HUDEP-2 (cell line): ENCODE results near the gene RAB31.

Experiments used
- DNase-seq, 76 experiments: peaks; one replicate each; lab custom pipeline; 2025; ENCODE audit not compliant: unreplicated experiment in 76 of 76; lab: John Stamatoyannopoulos, UW

The RAB31 gene

DNA sequence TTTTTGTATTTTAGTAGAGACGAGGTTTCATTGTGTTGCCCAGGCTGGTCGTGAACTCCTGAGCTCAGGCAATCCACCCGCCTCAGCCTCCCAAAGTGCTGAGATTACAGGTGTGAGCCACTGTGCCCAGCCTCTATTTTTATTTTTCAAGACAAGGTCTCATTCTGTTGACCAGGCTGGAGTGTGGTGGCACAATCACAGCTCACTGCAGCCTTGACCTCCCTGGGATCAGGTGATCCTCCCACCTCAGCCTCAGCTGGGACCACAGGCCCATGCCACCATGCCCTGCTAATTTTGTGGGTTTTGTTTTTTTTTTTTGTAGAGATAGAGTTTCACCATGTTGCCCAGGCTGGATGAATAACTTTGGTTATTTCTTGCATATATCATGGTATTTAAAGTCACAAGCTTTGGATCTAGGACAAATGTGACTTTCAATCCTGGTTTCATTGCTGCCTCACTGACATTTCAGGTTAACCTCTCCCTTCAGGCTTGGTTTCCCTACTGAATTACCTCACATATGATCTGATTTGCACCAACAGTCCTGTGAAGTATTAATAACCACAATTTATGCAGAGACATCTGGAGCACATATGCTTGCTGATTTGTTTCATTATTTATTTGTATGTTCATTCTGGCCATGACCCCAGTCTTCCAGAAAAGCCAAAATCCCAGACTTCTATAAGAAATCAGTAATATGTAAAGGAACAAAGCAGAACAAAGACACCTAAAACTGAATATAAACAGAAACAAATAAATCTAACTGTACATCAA is 17.5 kb upstream of the RAB31 start:
- DNase-seq: no peak

DNA sequence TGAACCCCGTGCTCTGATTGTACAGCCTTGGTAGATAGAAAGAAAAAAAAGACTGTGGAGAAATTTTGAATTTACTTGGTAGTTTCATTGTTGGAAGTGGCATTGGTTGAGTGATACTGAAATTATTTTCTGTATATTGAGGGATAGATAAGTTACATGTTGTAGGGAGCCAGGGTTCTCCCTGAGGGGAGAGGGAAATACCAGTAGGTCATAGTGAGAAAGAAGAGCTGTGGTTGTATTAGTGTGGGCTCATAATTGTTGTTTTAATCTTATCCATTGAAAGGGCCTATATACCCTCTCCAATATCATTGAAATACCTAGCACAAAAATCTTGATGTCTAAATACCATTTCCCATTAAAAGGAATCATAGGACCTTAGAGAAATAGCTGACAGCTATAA is 16.9 kb upstream of the RAB31 start:
- no peak for DNase-seq

DNA sequence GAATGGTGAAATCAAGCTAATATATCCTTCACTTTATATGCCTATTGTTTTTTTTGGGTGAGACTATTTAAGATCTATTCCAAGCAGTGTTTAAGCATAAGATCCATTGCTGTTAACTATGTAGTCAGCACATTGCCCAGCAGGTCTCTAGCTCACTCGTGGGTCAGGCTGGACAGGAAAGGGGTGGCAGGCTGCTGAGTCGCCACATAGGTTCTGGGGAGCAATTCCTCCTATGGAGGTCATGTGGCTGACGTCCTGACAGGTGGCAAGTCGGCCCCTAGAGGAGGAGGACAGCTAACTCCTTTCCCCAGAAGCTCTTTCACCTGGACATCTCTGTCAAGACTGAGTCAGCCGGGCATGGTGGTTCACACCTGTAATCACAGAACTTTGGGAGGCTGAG is 13.9 kb upstream of the RAB31 start:
- no peak for DNase-seq

DNA sequence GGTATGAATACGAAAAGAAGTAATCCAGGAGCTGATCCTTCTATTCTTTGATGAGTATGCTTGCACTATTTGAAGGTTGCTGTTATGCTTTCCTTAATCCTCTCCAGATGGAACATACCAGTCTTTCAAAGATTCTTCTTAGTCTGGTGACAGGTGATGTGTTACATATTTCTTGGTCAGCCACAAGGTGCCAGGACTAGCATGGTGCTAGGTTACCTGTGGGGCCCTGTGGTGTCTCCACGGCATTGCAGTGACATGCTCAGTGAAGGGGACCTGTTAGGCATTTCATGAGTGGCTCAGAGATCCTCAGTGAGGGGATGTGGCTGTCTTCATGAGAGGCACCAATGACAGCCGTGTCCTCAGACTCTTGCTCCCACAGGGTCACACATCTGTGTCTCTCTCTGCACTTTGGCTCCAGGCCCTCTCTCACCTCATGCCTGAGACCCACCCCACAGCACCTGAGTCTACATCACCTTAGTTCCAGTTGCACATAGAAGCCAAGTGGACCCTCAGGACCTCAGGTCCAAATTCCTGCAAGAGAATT is 13.1 kb upstream of the RAB31 start:
- DNase-seq: no peak

DNA sequence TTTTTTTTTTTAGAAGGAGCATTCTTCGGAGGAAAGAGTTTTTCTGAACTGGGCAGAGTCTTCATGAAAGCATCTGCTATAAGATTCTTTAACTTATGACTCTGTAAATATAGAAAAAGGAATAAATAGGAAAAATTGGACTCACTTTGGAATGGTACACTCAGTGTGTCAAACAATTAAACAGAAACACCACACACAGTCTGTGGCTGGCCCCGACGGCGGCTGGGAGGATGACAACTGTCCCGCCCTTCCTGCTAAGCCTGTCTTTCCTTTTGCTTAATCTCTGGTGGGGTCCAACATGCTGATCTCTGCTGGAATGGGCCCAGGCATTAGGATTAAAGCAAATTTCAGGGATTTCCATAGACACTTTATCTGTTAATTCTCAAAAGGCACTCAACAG is 12.5 kb upstream of the RAB31 start:
- no peak for DNase-seq

DNA sequence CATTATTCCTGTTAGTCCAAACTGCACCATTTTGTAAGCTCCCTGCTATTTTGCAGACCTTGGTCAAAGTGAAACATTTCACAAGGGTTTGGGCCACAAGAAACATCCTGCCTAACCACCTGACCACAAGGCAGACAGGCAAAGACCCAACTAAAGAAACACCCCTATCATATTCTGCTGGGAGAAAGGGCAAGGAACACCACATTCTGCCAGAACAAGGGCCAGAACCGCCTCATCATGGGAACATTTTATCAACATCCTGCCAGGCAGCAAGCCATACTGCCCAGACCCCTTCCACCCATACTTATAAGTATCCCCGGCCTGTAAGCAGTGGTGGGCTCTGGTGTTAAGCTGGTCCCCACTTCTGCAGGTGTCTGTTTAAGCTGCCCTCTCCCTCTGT is 12.0 kb upstream of the RAB31 start:
- no peak for DNase-seq

DNA sequence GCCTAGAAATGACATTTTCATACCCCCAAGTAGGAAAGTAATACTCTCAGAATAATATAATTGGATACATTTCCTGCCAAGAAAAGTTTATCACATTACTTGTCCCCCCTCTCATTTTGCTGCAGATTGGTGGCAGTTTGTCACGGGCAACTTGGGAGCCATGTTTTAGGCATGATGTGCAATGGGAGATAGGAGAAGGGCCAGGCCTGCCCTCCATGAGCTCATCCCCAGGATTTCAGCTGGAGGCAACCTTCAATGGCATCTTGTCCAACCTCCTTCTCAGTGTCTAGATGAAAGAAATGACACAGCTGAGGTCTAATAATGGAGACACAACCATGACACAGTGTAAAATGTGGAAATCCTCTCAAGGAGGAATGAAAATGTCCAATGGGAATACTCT is 11.4 kb upstream of the RAB31 start:
- DNase-seq: no peak

DNA sequence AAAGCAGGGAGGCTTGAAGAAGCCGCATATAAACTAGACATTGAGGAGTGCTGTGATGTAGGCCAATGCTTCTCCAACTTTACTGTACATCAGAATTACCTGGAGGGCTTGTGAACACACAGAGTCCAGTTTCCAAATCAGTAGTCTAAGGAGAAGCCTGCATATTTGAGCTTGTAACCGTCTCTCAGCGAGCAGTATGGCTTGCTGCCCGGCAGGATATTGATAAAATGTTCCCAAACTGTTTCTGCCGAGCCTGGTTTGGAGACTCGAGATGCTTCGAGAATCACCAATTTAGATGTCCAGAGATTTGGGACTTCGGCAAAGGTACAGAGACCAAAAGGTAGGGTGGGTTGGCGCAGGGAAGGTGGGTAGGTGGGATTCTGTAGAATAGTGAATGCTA is 11.0 kb upstream of the RAB31 start:
- no peak for DNase-seq

DNA sequence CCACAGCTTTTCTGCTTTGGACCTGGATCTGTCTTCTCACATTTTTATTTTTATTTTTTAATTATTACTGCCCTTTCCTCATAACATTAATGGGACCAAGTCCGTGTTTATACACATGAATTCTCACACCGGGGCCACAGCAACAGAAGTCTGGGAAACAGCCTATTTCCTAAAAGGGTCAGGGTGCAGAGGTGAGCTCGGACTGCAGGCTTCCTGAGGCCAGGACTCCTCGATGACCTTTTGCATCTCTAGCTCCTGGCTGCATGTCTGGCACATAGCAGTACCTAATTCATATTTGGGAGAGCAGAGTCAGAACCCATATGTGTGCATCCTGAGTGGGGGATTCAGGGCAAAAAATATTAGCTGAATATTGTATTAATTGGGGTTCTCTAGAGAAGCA is 9.6 kb upstream of the RAB31 start:
- no peak for DNase-seq

DNA sequence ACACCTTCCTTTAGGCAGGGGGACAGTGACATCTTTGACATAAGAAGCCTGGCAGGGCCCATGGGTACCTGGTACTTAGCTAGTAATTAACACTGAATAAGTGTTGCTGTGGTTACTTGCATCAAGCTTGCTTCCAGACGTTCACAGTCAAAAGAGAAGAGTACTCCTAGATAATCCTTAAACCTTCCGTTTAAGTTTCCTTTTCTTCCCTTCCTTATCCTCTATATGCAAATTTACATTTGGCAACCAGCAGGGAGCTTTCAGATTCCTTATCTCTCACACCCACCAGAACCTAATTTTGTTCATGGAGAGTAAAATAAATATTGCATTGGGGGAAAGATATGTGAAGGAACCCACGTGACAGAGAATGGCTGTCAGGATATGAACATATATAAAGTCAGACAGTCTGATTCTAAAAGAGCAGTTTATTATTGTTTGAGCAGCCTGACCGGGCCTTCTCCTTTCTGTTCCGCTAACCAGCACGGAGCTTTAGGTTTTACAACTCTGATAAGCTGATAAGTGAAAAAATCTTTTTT is 7.8 kb upstream of the RAB31 start:
- DNase-seq: no peak

DNA sequence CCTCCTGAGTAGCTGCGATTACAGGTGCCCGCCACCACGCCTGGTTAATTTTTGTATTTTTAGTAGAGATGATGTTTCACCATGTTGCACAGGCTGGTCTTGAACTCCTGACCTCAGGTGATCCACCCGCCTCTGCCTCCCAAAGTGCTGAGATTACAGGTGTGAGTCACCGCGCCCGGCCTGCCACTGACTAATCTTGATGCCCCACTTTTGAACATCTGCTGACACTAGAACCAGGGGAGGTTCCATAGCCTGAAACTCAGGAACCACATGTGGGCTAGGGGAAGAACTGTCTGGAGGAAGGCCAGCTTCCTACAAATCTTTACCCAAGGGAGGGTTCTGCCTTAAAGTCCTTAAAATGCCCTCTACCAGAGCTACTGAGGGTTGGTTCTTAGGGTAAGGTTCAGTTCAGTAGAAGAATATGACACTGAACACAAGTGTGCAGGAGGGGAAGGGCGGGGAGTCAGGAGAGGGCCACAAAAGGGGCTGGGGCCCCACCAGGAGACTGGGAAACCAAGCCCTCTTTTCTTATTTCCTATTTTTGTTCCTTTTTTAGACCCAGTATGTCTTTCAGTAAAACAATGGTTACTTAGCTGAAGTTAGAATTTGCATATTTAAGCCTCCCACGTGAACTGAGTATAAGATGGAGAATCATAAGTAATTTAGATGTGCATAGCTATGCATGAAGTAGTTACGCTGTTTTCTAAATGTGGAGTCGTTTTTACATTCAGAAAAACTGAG is 6.3 kb upstream of the RAB31 start:
- no peak for DNase-seq

DNA sequence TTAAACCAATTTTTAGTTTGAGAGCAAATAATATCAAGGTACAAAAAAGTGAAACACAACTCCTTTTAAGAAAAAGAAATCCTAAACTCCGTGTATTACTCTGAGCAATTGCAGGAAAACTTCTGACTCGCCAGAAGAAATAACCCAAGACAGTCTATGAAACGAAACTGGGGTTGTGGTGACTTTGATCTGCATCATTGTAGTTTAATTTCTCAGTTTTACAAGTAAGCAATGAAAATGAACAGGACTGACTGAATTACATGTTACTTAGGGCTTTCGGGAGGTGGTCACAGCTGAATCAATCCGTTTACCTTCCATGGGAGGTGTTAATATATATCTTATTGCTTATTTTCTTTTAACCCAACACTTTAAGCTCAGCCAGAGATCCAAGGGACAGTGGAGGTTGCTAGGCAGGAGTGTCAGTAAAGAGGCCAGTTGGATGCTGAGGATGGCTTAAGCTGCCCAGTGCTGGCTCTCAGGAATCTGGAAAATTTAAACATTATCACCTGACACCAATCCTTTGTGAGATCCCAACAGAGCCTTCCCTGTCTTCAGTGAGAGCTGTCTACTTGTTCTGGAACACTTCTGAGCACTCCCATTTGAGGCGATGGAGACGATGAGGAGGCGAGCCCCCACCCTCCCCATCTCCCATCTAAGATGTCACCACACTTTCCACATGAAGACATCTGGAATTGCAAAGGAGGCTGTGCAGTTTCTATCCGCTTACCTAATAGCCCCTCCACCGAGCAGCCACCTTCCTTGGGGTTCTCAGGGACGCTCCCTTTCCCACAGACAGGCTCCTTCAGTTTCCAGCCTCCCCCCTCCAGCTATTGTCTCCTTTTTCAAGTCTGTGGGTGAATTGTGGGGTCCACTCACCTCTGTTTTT is 3.6 kb upstream of the RAB31 start:
- DNase-seq: no peak

DNA sequence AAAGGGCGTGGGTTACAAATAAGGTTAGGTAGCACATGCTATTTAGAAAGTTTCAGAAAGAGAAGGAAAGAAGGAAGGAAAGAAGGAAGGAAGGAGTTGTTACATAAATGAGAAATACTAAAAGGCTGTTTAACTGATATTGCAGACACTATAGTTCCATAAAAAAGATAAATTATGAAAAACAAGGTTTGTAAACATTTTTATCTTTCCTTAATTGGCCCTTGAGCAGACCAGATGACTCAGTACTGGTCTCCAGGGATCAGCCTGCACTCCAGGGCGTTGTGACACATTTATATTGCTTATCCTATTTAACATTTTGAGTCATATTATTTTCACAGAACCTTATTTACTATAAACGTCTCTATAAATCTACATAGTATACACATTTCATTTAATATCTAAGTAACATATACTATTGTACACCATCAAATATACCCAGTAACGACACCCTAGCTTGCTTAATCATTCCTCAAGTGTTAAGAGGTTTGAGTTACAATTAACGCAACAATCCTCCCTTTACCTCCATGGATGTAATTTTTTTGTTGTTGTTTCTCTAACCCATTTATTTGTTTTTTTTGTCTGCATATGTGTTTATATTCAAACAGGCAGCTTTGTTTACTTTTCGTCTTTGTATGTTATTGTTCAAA is 2.8 kb upstream of the RAB31 start:
- no peak for DNase-seq

DNA sequence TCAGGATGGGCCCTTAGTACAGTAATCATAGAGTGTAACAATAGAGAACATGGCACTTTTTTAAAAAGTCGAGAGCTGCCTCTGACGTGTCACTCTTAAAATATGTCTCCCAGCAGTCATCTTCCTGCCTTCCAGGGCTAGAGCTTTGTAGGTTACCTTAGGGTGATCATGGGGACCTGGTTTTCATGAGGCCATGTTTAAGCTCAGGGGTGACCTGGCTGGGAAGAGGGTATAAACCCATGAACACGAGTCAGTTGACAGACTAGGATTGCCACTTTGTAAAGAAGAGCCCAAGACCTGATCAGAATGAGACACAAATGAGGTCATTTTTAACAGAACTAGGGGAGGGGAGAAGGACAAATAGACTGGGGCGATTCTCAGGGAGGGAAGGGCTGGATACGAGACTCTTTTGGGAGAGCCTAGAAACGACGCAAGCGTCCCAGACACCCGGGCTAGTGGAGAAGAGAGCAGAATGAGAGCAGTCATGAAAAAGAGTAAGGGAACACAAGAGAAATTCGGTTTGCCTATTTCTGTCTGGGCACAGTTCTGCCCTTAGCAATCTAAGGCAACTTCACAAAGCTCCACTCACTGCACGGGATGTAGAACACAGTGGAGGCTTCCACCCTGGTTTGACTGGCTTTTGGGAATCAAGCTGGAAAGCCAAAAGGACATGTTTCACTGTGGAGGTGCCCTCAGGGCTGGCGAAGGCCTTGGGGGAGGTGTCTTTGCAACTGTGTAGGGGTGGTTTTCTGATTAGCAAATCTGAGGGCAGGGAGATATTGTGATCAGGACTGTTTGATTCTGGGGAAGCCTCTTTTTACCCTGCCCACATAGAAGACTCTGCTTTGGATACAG is 1.8 kb upstream of the RAB31 start:
- peak in 1 of 76 experiments; percentile 21 for DNase-seq

DNA sequence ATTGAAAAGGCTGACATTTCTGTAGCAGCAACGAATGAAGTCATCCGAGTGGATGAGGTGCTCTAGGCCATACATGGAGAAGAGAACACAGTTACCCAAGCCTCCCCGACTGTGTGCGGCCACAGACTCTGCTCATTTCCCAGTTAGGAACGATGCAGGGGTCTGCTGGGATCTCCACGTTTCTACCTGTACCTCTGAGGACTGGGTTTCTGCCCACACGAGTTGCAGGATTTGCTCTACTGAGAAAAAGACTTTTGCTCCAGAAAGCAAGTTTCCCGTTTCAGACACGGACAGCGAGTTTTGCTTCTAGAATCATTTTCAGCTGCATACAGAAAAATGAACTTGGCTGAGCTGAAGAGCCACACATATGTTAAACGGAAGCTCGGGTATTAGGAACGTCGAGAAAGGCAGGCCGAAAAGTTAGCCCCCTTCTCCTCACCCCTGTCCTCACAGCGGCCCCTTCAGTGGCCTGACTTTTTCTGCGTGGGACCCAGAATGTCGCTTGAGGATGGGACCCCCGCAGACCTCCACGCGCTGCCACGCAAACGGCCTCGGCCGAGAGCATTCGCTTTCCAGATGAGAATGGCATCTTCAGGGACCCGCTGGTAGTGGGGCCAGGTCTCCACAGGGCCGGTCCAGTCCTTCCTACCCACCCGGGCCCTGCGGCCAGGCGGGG is 582 bp upstream of the RAB31 start:
- DNase-seq: no peak

DNA sequence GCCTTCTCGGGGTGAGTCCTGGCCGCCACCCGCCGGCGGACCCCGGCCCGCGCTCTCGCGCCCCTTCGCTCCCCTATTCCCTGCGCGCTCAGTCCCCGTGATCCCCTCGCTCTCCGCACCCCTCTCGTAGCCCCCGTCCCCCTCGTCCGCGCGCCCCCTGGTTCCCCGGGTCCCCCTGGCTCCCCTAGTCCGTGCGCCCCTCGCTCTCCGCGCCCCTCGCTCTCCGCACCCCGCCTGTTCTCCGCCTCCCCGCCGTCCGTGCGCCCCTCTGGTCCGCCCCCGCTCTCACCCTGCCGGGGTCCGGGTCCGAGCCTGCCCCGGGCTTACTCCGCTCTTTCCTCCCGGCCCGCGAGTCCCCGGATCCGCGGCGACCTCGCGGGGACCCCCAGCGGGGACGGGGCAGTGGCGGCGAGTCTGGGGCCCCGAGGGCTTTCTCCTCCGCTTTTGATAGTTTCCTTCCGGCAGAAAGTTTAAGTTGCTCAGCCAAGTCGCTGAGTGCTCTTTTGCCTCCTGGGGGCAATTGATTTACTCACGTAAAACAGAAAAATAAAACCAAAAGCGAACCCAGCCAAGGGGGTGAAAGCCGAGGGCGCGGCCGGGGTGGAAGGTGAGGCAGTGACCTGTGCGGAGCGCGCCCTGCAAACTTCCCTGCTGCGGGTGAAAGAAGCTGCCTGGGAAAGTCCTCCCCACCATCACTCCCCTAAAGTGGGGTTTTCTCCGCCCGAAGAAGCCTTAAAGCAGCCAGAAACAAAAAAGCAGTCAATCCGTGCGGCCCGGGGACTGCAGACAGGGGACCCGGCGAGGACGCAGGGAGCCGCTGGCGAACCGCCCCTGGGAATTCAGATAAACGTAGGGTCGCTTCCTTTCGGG is 568 bp downstream of the RAB31 start:
- no peak for DNase-seq

DNA sequence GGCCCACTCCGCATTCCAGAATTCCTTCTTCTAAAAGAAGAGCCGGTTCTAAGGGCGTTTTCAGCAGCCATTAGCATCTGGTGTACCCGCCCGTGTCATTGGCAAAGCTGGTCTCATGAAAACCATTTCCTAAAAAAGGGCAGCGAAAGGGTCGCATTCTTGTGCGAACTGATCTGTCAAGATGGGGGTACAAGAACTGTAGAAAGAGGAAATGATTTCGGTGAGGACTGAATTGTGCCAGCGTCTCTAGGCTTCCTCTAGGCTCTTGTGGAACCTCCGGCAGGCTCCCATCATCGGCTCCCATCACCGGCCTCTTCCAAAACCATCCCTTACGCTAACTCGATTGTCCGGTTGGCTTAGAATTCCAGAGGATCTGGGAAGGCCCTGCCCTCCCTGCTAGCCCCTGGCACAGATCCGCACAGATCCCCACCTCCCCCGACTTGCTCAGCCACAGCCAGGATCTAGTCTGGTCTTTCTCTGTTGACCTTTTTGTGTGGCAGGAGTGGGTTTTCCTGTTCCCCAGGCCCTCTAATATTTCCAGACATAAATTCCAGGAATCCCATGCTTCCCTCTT is 1.3 kb downstream of the RAB31 start:
- DNase-seq: no peak

DNA sequence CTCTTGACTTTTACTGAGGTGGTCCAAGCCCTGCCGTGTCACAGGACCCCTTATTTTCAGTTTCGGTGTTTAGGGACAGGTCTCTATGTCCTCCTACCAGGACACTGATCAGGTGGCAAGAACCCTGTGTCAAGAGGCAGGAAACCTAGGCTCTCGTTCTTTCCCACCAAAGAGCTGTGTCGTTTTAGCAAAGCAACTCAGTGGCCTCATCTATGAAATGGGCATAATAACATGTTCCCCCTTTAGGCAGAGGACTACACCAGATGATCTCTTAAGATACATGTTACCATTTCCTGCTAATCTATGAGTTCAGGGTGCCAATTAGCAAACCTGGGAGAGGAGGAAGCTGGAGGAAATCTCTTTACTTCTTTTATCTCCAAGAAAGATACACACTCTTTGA is 1.9 kb downstream of the RAB31 start:
- no peak for DNase-seq
